Stimulated activated CD8-positive, alpha-beta memory T cell treated with anti-CD3 and anti-CD28 coated beads, Interleukin-4, amount 100 ng/mL, for 24 hours (primary cell): ENCODE data around the gene TRIL.

ENCODE experiments used
- DNase-seq: peaks from one replicate; pipeline ENCODE4 v3.0.0-alpha.2; 2020; ENCODE audit warnings: low read depth

Gene TRIL

GRCh38 chr7:28940741-28941384 is 17.3 kb downstream of the TRIL start:
- DNase-seq = no peak

GRCh38 chr7:28939844-28940544 is 18.1 kb downstream of the TRIL start:
- DNase-seq = no peak

GRCh38 chr7:28939367-28939766 is 18.8 kb downstream of the TRIL start:
- DNase-seq = no peak

- DNase-seq = no peak
Measured at GRCh38 chr7:28937619-28938018, 20.5 kb downstream of the TRIL start.

GRCh38 chr7:28937103-28937502 is 21.0 kb downstream of the TRIL start:
- no peak for DNase-seq

- DNase-seq = no peak
Measured at GRCh38 chr7:28933846-28934320, 24.2 kb downstream of the TRIL start.

GRCh38 chr7:28931565-28931964 is 26.6 kb downstream of the TRIL start:
- no peak for DNase-seq

- DNase-seq = peak; percentile 22
Measured at GRCh38 chr7:28926871-28927597, 31.1 kb downstream of the TRIL start.

GRCh38 chr7:28922624-28923331 is 35.4 kb downstream of the TRIL start:
- DNase-seq = peak; percentile 39

- DNase-seq = peak; percentile 4
Measured at GRCh38 chr7:28921822-28922221, 36.3 kb downstream of the TRIL start.

GRCh38 chr7:28920424-28920823 is 37.7 kb downstream of the TRIL start:
- DNase-seq = no peak

- DNase-seq = no peak
Measured at GRCh38 chr7:28919510-28919909, 38.6 kb downstream of the TRIL start.

GRCh38 chr7:28908775-28909174 is 49.4 kb downstream of the TRIL start:
- no peak for DNase-seq

- no peak for DNase-seq
Measured at GRCh38 chr7:28905464-28905863, 52.7 kb downstream of the TRIL start.

- DNase-seq = no peak
Measured at GRCh38 chr7:28904578-28905048, 53.5 kb downstream of the TRIL start.

- no peak for DNase-seq
Measured at GRCh38 chr7:28903730-28904577, 54.2 kb downstream of the TRIL start.
